Activated naive CD4-positive, alpha-beta T cell treated with anti-CD3 and anti-CD28 coated beads for 36 hours (primary cell): ENCODE data around the gene TCF15. TPM values are rescaled to one million over a fixed set of nuclear protein-coding genes. Genes with fewer than 3 reads are reported as not detected.

Experiments used
- CTCF ChIA-PET: fragments of 350-600 bp; sonication (Branson Sonifier 250); formaldehyde crosslinking; loops from one replicate; lab custom pipeline; 2021; ENCODE audit warnings: antibody characterized with exemption; lab: Charles Lee
- DNase-seq: peaks from one replicate; pipeline ENCODE4 v3.0.0-alpha.2; 2020
- H3K27ac Mint-ChIP-seq: one replicate; pipeline ENCODE4 v1.8.0; 2021; ENCODE audit warnings: mild to moderate bottlenecking, mixed read lengths
- H3K27me3 Mint-ChIP-seq: one replicate; pipeline ENCODE4 v1.8.0; 2021; ENCODE audit warnings: low read depth, mixed read lengths
- H3K36me3 Mint-ChIP-seq: one replicate; pipeline ENCODE4 v1.8.0; 2021; ENCODE audit warnings: low read depth, mixed read lengths
- H3K4me1 Mint-ChIP-seq: one replicate; pipeline ENCODE4 v1.8.0; 2021; ENCODE audit warnings: low read depth, mixed read lengths
- H3K4me3 Mint-ChIP-seq: one replicate; pipeline ENCODE4 v1.8.0; 2021; ENCODE audit warnings: mild to moderate bottlenecking, moderate library complexity, mixed read lengths
- H3K9me3 Mint-ChIP-seq: one replicate; pipeline ENCODE4 v1.8.0; 2021; ENCODE audit warnings: mixed read lengths
- intact Hi-C: fragments of 100-400 bp; cut with micrococcal nuclease; formaldehyde crosslinking; loops from one replicate; pipeline ENCODE4 v1.15.1; 2023
- total RNA-seq, 2 experiments: library from RNA; stranded (reverse); gene quantifications; one replicate each; pipeline ENCODE4 v1.2.3, GENCODE V29; 2021

TCF15 gene
- not detected for total RNA-seq

- Mint-ChIP-seq H3K9me3 (no peaks in the 10 kb centered on the region), H3K36me3 (no peaks in the 10 kb centered on the region), H3K27ac (no peak within 1 kb of the TSS), H3K4me3 (peak within 1 kb of the TSS; percentile 21), H3K27me3 (peaks cover 51% of the 10 kb centered on the region), H3K4me1 (peaks cover 11% of the 10 kb centered on the region)
- intact Hi-C loops: no loop called here
- DNase-seq: no peak
- CTCF ChIA-PET: interaction anchor here (2.6 kb wide), 1 partner anchor 35 kb away, joined by 6 read pairs; no protein-coding TSS in a partner anchor
These were observed at the start of gene TCF15 for GRCh38 chr20:610130-611046. Gene TCF15, minus strand, starts transcription at chr20:610309. Its CDS starts 72 bp downstream, at chr20:610237.

GRCh38 chr20:658731-659291 lies 48.7 kb upstream of the TCF15 start:
- H3K9me3 Mint-ChIP-seq: no peaks in the 10 kb centered on the region

GRCh38 chr20:658202-658601 lies 48.1 kb upstream of the TCF15 start:
- intact Hi-C loops: no loop called here
- no peak overlapping the region for H3K4me3 Mint-ChIP-seq
- no peaks in the 10 kb centered on the region for H3K9me3 Mint-ChIP-seq
- peaks cover 38% of the 10 kb centered on the region for H3K27me3 Mint-ChIP-seq
- CTCF ChIA-PET: no interaction called here
- DNase-seq: no peak
- no peak overlapping the region for H3K27ac Mint-ChIP-seq
- peaks cover 5% of the 10 kb centered on the region for H3K4me1 Mint-ChIP-seq
- H3K36me3 Mint-ChIP-seq: no peaks in the 10 kb centered on the region

More at GRCh38 chr20:658731-659291, 48.7 kb upstream of the TCF15 start:
- no peak overlapping the region for H3K27ac Mint-ChIP-seq
- intact Hi-C loops: no loop called here
- H3K27me3 Mint-ChIP-seq: peaks cover 40% of the 10 kb centered on the region
- peaks cover 4% of the 10 kb centered on the region for H3K4me1 Mint-ChIP-seq
- H3K4me3 Mint-ChIP-seq: no peak overlapping the region
- CTCF ChIA-PET: no interaction called here
- DNase-seq: no peak
- no peaks in the 10 kb centered on the region for H3K36me3 Mint-ChIP-seq

GRCh38 chr20:655726-656624 lies 45.9 kb upstream of the TCF15 start:
- no peaks in the 10 kb centered on the region for H3K36me3 Mint-ChIP-seq
- CTCF ChIA-PET: interaction anchor here (1.4 to 1.7 kb wide), 2 partner anchors 11 kb away, joined by 5 to 7 read pairs; no protein-coding TSS in a partner anchor
- no peaks in the 10 kb centered on the region for H3K9me3 Mint-ChIP-seq
- no peak for DNase-seq
- no peak overlapping the region for H3K27ac Mint-ChIP-seq
- H3K27me3 Mint-ChIP-seq: peaks cover 23% of the 10 kb centered on the region
- no peak overlapping the region for H3K4me3 Mint-ChIP-seq
- intact Hi-C loops: no loop called here
- H3K4me1 Mint-ChIP-seq: peaks cover 8% of the 10 kb centered on the region

- H3K27ac Mint-ChIP-seq: no peak overlapping the region
- peaks cover 18% of the 10 kb centered on the region for H3K27me3 Mint-ChIP-seq
- no peaks in the 10 kb centered on the region for H3K9me3 Mint-ChIP-seq
- peaks cover 5% of the 10 kb centered on the region for H3K36me3 Mint-ChIP-seq
- peaks cover 8% of the 10 kb centered on the region for H3K4me1 Mint-ChIP-seq
- intact Hi-C loops: loop anchor here (5.0 kb wide), 1 partner anchor 468 kb away; no protein-coding TSS in a partner anchor
- DNase-seq: no peak
- H3K4me3 Mint-ChIP-seq: no peak overlapping the region
- CTCF ChIA-PET: interaction anchor here (1.4 to 1.7 kb wide), 2 partner anchors 9 to 13 kb away, joined by 5 to 7 read pairs; no protein-coding TSS in a partner anchor
These were observed 44.3 kb upstream of the TCF15 start for GRCh38 chr20:654417-654750.

GRCh38 chr20:653590-654416 lies 43.7 kb upstream of the TCF15 start:
- CTCF ChIA-PET: no interaction called here
- no peaks in the 10 kb centered on the region for H3K9me3 Mint-ChIP-seq
- no peak for DNase-seq
- H3K4me1 Mint-ChIP-seq: peaks cover 8% of the 10 kb centered on the region
- H3K4me3 Mint-ChIP-seq: peak overlapping the region; percentile 57
- H3K27ac Mint-ChIP-seq: no peak overlapping the region
- H3K36me3 Mint-ChIP-seq: peaks cover 7% of the 10 kb centered on the region
- H3K27me3 Mint-ChIP-seq: peaks cover 16% of the 10 kb centered on the region
- intact Hi-C loops: loop anchor here (1.0 to 5.0 kb wide), 4 partner anchors 13 to 468 kb away; partner anchors contain the start of gene CSNK2A1

- Mint-ChIP-seq H3K9me3 (no peaks in the 10 kb centered on the region), H3K27me3 (peaks cover 13% of the 10 kb centered on the region), H3K36me3 (peaks cover 14% of the 10 kb centered on the region), H3K27ac (peak within 1 kb of the TSS; percentile 4), H3K4me3 (peak within 1 kb of the TSS; percentile 72), H3K4me1 (peaks cover 8% of the 10 kb centered on the region)
- peak; percentile 86 for DNase-seq
- CTCF ChIA-PET: interaction anchor here (0.6 kb wide), 1 partner anchor 513 kb away, joined by 3 read pairs; no protein-coding TSS in a partner anchor
- intact Hi-C loops: loop anchor here (1.0 to 5.0 kb wide), 4 partner anchors 14 to 469 kb away; partner anchors contain the start of gene CSNK2A1
These were observed 43.0 kb upstream of the TCF15 start, which contains the start of gene SRXN1 for GRCh38 chr20:653110-653589. Gene SRXN1, minus strand, starts transcription at chr20:653200. Its CDS starts 15 bp downstream, at chr20:653185.

- peak overlapping the region; percentile 4 for H3K27ac Mint-ChIP-seq
- peaks cover 18% of the 10 kb centered on the region for H3K36me3 Mint-ChIP-seq
- H3K4me1 Mint-ChIP-seq: peaks cover 8% of the 10 kb centered on the region
- intact Hi-C loops: loop anchor here (1.0 to 5.0 kb wide), 4 partner anchors 15 to 470 kb away; partner anchors contain the start of gene CSNK2A1
- peak overlapping the region; percentile 72 for H3K4me3 Mint-ChIP-seq
- CTCF ChIA-PET: interaction anchor here (0.6 kb wide), 1 partner anchor 512 kb away, joined by 3 read pairs; no protein-coding TSS in a partner anchor
- DNase-seq: no peak
- no peaks in the 10 kb centered on the region for H3K9me3 Mint-ChIP-seq
- H3K27me3 Mint-ChIP-seq: peaks cover 10% of the 10 kb centered on the region
These were observed 42.6 kb upstream of the TCF15 start for GRCh38 chr20:652615-653109.

GRCh38 chr20:651713-652614 lies 41.9 kb upstream of the TCF15 start:
- H3K36me3 Mint-ChIP-seq: peaks cover 23% of the 10 kb centered on the region
- no peaks in the 10 kb centered on the region for H3K9me3 Mint-ChIP-seq
- DNase-seq: no peak
- H3K27me3 Mint-ChIP-seq: peaks cover 10% of the 10 kb centered on the region
- H3K27ac Mint-ChIP-seq: peak overlapping the region; percentile 4
- peaks cover 8% of the 10 kb centered on the region for H3K4me1 Mint-ChIP-seq
- intact Hi-C loops: loop anchor here (2.0 to 5.0 kb wide), 2 partner anchors 77 to 470 kb away; no protein-coding TSS in a partner anchor
- CTCF ChIA-PET: interaction anchor here (0.6 to 1.7 kb wide), 4 partner anchors 87 to 512 kb away, joined by 3 to 8 read pairs (median 4); no protein-coding TSS in a partner anchor
- H3K4me3 Mint-ChIP-seq: peak overlapping the region; percentile 72

- intact Hi-C loops: loop anchor here (5.0 kb wide), 1 partner anchor 471 kb away; no protein-coding TSS in a partner anchor
- Mint-ChIP-seq H3K4me3 (no peak overlapping the region), H3K4me1 (peaks cover 8% of the 10 kb centered on the region), H3K36me3 (peaks cover 23% of the 10 kb centered on the region), H3K9me3 (no peaks in the 10 kb centered on the region), H3K27me3 (peaks cover 10% of the 10 kb centered on the region), H3K27ac (no peak overlapping the region)
- no peak for DNase-seq
- CTCF ChIA-PET: interaction anchor here (0.6 to 1.7 kb wide), 3 partner anchors 88 to 216 kb away, joined by 3 to 8 read pairs (median 3); no protein-coding TSS in a partner anchor
These were observed 40.8 kb upstream of the TCF15 start for GRCh38 chr20:650954-651353.
